NT2/D1 (cell line): ENCODE measurements around the gene CCSER1.
"Not testable (repeated sequence)": the region's sequence is repeated elsewhere in the genome, so short reads cannot be mapped to it uniquely, and the experiment has no call there.

Source experiments
- DNase-seq: peaks from one replicate; pipeline ENCODE4 v3.0.0-alpha.2; 2011; ENCODE audit warnings: low read depth, low spot score
- H3K27me3 ChIP-seq: 2 replicates; pipeline ENCODE4 v1.6.0; 2011; ENCODE audit warnings: mild to moderate bottlenecking; ENCODE audit not compliant: insufficient read length, insufficient read depth
- H3K36me3 ChIP-seq: 2 replicates; pipeline ENCODE4 v1.6.1; 2011; ENCODE audit warnings: mild to moderate bottlenecking, low read length, mixed read lengths; ENCODE audit not compliant: insufficient read depth, insufficient read length
- H3K4me1 ChIP-seq: 2 replicates; pipeline ENCODE4 v1.5.1; 2011; ENCODE audit not compliant: insufficient read depth, insufficient read length
- H3K4me3 ChIP-seq: 2 replicates; pipeline ENCODE4 v1.5.1; 2011; ENCODE audit warnings: low read depth; ENCODE audit not compliant: insufficient read length
- H3K9ac ChIP-seq: 2 replicates; pipeline ENCODE4 v1.6.0; 2011; ENCODE audit warnings: low read depth; ENCODE audit not compliant: insufficient read length
- H3K9me3 ChIP-seq: 2 replicates; pipeline ENCODE4 v1.5.1; 2011; ENCODE audit warnings: mild to moderate bottlenecking, low read length; ENCODE audit not compliant: insufficient read depth
- SUZ12 ChIP-seq: IDR thresholded peaks from 2 replicates; pipeline ENCODE4 v1.6.1; 2011; ENCODE audit not compliant: insufficient read length, insufficient read depth; ENCODE audit errors: extremely low read depth
- YY1 ChIP-seq: IDR thresholded peaks from 2 replicates; pipeline ENCODE4 v1.6.1; 2011; ENCODE audit not compliant: insufficient read length, insufficient read depth
- ZNF274 ChIP-seq: IDR thresholded peaks from 2 replicates; pipeline ENCODE4 v1.6.1; 2011; ENCODE audit warnings: mild to moderate bottlenecking, low read depth, low read length

The CCSER1 gene

GRCh38 chr4:90476019-90476418 is 348.8 kb downstream of the CCSER1 start:
- no peak for DNase-seq
- H3K4me3 ChIP-seq: no peak overlapping the region
- TF ChIP-seq YY1: no peak
- TF ChIP-seq SUZ12: no peak
- TF ChIP-seq ZNF274: no peak
- H3K27me3 ChIP-seq: no peaks in the 10 kb centered on the region
- H3K36me3 ChIP-seq: no peaks in the 10 kb centered on the region
- no peak overlapping the region for H3K9ac ChIP-seq
- no peaks in the 10 kb centered on the region for H3K4me1 ChIP-seq
- no peaks in the 10 kb centered on the region for H3K9me3 ChIP-seq

GRCh38 chr4:90476586-90476985 is 349.4 kb downstream of the CCSER1 start:
- no peaks in the 10 kb centered on the region for H3K27me3 ChIP-seq
- TF ChIP-seq SUZ12 (no peak), ZNF274 (no peak), YY1 (no peak)
- no peak overlapping the region for H3K4me3 ChIP-seq
- no peaks in the 10 kb centered on the region for H3K36me3 ChIP-seq
- H3K9ac ChIP-seq: no peak overlapping the region
- no peak for DNase-seq
- no peaks in the 10 kb centered on the region for H3K4me1 ChIP-seq
- no peaks in the 10 kb centered on the region for H3K9me3 ChIP-seq

DNA sequence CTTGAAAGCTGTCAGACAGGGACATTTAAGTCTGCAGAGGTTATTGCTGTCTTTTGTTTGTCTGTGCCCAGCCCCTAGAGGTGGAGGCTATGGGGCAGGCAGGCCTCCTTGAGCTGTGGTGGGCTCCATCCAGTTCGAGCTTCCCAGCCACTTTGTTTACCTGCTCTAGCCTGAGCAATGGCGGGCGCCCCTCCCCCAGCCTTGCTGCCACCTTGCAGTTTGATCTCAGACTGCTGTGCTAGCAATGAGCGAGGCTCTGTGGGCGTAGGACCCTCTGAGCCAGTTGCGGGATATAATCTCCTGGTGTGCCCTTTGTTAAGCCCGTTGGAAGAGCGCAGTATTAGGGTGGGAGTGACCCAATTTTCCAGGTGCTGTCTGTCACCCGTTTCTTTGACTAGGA is 357.7 kb downstream of the CCSER1 start:
- H3K27me3 ChIP-seq, DNase-seq, H3K4me3 ChIP-seq, H3K4me1 ChIP-seq, H3K9me3 ChIP-seq, H3K36me3 ChIP-seq, H3K9ac ChIP-seq: not testable (repeated sequence)

DNA sequence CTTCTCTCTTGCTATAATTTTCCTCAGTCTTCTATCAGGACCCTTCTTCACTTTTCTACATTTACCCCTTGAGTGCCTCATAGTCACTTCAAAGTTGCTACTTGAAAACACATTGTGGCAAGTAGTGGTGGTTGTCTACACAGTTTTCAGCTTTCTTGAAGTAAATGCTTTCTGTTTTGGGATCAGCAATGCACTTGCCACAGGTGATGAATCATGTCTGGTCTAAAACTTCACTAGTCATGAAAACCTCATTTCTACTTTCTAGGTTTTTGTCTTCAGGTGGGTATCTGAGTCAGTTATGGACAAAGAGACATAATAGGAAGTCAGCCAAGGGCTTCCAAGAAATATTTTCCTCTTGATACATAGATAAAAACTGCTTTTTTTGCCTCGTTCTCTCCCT is 359.2 kb downstream of the CCSER1 start:
- Histone ChIP-seq H3K27me3 (no peaks in the 10 kb centered on the region), H3K4me1 (no peaks in the 10 kb centered on the region), H3K4me3 (no peak overlapping the region), H3K9me3 (no peaks in the 10 kb centered on the region), H3K36me3 (no peaks in the 10 kb centered on the region), H3K9ac (no peak overlapping the region)
- TF ChIP-seq YY1 (no peak), ZNF274 (no peak), SUZ12 (no peak)
- no peak for DNase-seq

DNA sequence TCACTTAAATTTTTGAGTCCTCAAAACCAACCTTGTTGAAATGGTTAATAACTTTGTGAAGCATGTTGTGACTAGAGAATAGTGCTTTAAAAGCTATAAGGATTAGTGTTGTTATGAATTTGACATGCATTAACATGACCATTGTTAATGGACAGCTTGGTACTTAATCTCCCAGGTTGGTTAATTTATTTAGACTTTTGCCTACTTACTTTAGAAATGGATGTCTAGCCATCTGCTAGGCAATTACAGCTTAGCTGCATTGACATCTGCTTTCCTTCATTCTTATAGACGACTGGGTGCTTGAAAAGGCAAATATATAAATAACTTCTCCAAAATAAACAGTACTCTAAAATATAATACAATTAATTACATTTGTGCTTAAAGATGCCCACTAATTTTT is 368.0 kb downstream of the CCSER1 start:
- Histone ChIP-seq H3K27me3 (no peaks in the 10 kb centered on the region), H3K4me3 (no peak overlapping the region), H3K9me3 (no peaks in the 10 kb centered on the region), H3K36me3 (no peaks in the 10 kb centered on the region), H3K9ac (no peak overlapping the region), H3K4me1 (no peaks in the 10 kb centered on the region)
- DNase-seq: no peak
- no peak for TF ChIP-seq YY1
- no peak for TF ChIP-seq ZNF274

GRCh38 chr4:90495936-90496335 is 368.7 kb downstream of the CCSER1 start:
- Histone ChIP-seq H3K4me1 (no peaks in the 10 kb centered on the region), H3K36me3 (no peaks in the 10 kb centered on the region), H3K9ac (no peak overlapping the region), H3K4me3 (no peak overlapping the region), H3K27me3 (no peaks in the 10 kb centered on the region), H3K9me3 (no peaks in the 10 kb centered on the region)
- TF ChIP-seq ZNF274 (no peak), SUZ12 (no peak), YY1 (no peak)
- DNase-seq: no peak

DNA sequence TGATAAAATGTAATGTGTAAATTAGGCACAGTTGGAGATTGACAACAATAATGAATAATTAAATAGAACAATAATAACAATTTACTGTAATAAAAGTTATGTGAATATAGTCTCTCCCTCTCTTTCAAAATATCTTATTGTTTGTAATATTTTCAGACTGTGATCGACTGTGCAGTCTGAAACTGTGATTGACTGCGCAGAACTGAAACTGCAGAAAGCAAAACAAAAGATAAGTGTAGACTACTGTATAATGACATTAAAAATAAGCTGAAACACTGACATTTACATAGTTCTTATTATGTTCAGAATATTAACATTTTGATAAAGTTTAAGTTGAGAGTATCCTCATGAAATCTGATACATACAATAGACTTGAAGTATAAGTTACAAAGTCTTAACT is 371.0 kb downstream of the CCSER1 start:
- H3K27me3 ChIP-seq: no peaks in the 10 kb centered on the region
- TF ChIP-seq YY1 (no peak), ZNF274 (no peak), SUZ12 (no peak)
- no peaks in the 10 kb centered on the region for H3K4me1 ChIP-seq
- peaks cover 13% of the 10 kb centered on the region for H3K9me3 ChIP-seq
- no peak overlapping the region for H3K9ac ChIP-seq
- no peak for DNase-seq
- H3K36me3 ChIP-seq: no peaks in the 10 kb centered on the region
- no peak overlapping the region for H3K4me3 ChIP-seq

GRCh38 chr4:90503677-90504076 is 376.5 kb downstream of the CCSER1 start:
- Histone ChIP-seq H3K4me1 (no peaks in the 10 kb centered on the region), H3K36me3 (no peaks in the 10 kb centered on the region), H3K9me3 (peaks cover 37% of the 10 kb centered on the region), H3K4me3 (no peak overlapping the region), H3K9ac (no peak overlapping the region), H3K27me3 (no peaks in the 10 kb centered on the region)
- TF ChIP-seq SUZ12: no peak
- TF ChIP-seq ZNF274: no peak
- TF ChIP-seq YY1: no peak
- peak; percentile 1 for DNase-seq
